Activated naive CD4-positive, alpha-beta T cell (primary cell): ENCODE results near the gene DNAAF1.
"Not testable (repeated sequence)": the region's sequence is repeated elsewhere in the genome, so short reads cannot be mapped to it uniquely, and the experiment has no call there.

Experiments used
- DNase-seq, 4 experiments: peaks; one replicate each; lab custom pipeline; 2025; lab: John Stamatoyannopoulos, UW

DNAAF1 gene

GRCh38 chr16:84207879-84208278, 62.8 kb downstream of the DNAAF1 start:
- DNase-seq = no peak

- DNase-seq = no peak
These were observed 64.9 kb downstream of the DNAAF1 start for GRCh38 chr16:84209989-84210388.

GRCh38 chr16:84212154-84212553, 67.0 kb downstream of the DNAAF1 start:
- no peak for DNase-seq

GRCh38 chr16:84212631-84213030, 67.5 kb downstream of the DNAAF1 start:
- no peak for DNase-seq

- DNase-seq = no peak
These were observed 69.5 kb downstream of the DNAAF1 start for GRCh38 chr16:84214451-84215066.

GRCh38 chr16:84215531-84215930, 70.4 kb downstream of the DNAAF1 start:
- no peak for DNase-seq

- DNase-seq = not testable (repeated sequence)
These were observed 71.0 kb downstream of the DNAAF1 start for GRCh38 chr16:84216144-84216543.

GRCh38 chr16:84218176-84218823, 73.2 kb downstream of the DNAAF1 start:
- DNase-seq = no peak

GRCh38 chr16:84218956-84219355, 73.8 kb downstream of the DNAAF1 start:
- DNase-seq = no peak

- no peak for DNase-seq
These were observed 75.7 kb downstream of the DNAAF1 start for GRCh38 chr16:84220851-84221250.

- DNase-seq = no peak
These were observed 78.3 kb downstream of the DNAAF1 start for GRCh38 chr16:84223456-84223855.

- no peak for DNase-seq
These were observed 79.4 kb downstream of the DNAAF1 start for GRCh38 chr16:84224554-84224953.

- DNase-seq = no peak
These were observed 80.0 kb downstream of the DNAAF1 start for GRCh38 chr16:84225126-84225525.

- DNase-seq = no peak
These were observed 80.5 kb downstream of the DNAAF1 start for GRCh38 chr16:84225571-84225970.

GRCh38 chr16:84226026-84226425, 80.9 kb downstream of the DNAAF1 start:
- DNase-seq = no peak
